Liver (tissue), 9 donors: Measurements from ENCODE around the gene RD3L. TPM values are rescaled to one million over a fixed set of nuclear protein-coding genes. Genes with fewer than 3 reads are reported as not detected.

Source experiments
- DNase-seq: peaks from one replicate; pipeline ENCODE4 v3.0.0-alpha.2; 2017; ENCODE audit warnings: low spot score
- H3K27ac ChIP-seq, 2 donors: one replicate each; pipeline ENCODE4 v1.7.0; 2013; ENCODE audit warnings: inconsistent platforms in 2 of 2, low read length in 2 of 2, control low read depth in 1 of 2, low read depth in 1 of 2, mild to moderate bottlenecking in 1 of 2
- H3K27me3 ChIP-seq, 4 donors: one replicate each; pipeline versions ENCODE4 v1.6.1 to v1.7.0; 2013; ENCODE audit warnings: low read length in 3 of 4, inconsistent platforms in 1 of 4, mild to moderate bottlenecking in 1 of 4, moderate library complexity in 1 of 4; ENCODE audit not compliant: control insufficient read depth in 4 of 4, insufficient read depth in 4 of 4
- H3K36me3 ChIP-seq, 4 donors: one replicate each; pipeline versions ENCODE4 v1.6.1 to v1.7.0; 2013; ENCODE audit warnings: low read length in 3 of 4, mild to moderate bottlenecking in 3 of 4, low read depth in 1 of 4, moderate library complexity in 1 of 4; ENCODE audit not compliant: control insufficient read depth in 4 of 4, insufficient read depth in 3 of 4
- H3K4me1 ChIP-seq, 4 donors: one replicate each; pipeline versions ENCODE4 v1.6.1 to v1.7.0; 2013; ENCODE audit warnings: low read length in 3 of 4, mild to moderate bottlenecking in 3 of 4, moderate library complexity in 1 of 4; ENCODE audit not compliant: control insufficient read depth in 4 of 4, insufficient read depth in 4 of 4
- H3K4me3 ChIP-seq, 3 donors: one replicate each; pipeline versions ENCODE4 v1.6.1 to v1.7.0; 2013; ENCODE audit warnings: low read length in 3 of 3, control low read depth in 1 of 3, low read depth in 1 of 3, mild to moderate bottlenecking in 1 of 3
- H3K9ac ChIP-seq, 2 donors: one replicate each; pipeline ENCODE4 v1.7.0; 2013; ENCODE audit warnings: low read length in 2 of 2, mild to moderate bottlenecking in 2 of 2, moderate library complexity in 2 of 2, control low read depth in 1 of 2, low read depth in 1 of 2
- H3K9me3 ChIP-seq, 4 donors: one replicate each; pipeline versions ENCODE4 v1.6.1 to v1.7.0; 2013; ENCODE audit warnings: low read length in 3 of 4; ENCODE audit not compliant: control insufficient read depth in 4 of 4
- EGR1 ChIP-seq, 2 donors: IDR thresholded peaks; 2 replicates each; pipeline ENCODE4 v1.6.1; 2016 to 2018; ENCODE audit warnings: antibody characterized with exemption in 2 of 2, low read depth in 2 of 2
- FOXA1 ChIP-seq: IDR thresholded peaks from 2 replicates; pipeline ENCODE4 v1.6.1; 2016; ENCODE audit warnings: antibody characterized with exemption
- FOXA2 ChIP-seq: IDR thresholded peaks from 2 replicates; pipeline ENCODE4 v1.6.1; 2016; ENCODE audit warnings: antibody characterized with exemption
- GABPA ChIP-seq, 2 donors: IDR thresholded peaks in 1 of 2; conservative IDR thresholded peaks in 1 of 2; 2 replicates each; pipeline ENCODE4 v1.6.1; 2016; ENCODE audit warnings: antibody characterized with exemption in 2 of 2, mild to moderate bottlenecking in 1 of 2, moderate library complexity in 1 of 2
- HNF4A ChIP-seq, 2 donors: conservative IDR thresholded peaks; 2 replicates each; pipeline ENCODE4 v1.6.1; 2016; ENCODE audit warnings: antibody characterized with exemption in 2 of 2, mild to moderate bottlenecking in 2 of 2
- HNF4G ChIP-seq: IDR thresholded peaks from 2 replicates; pipeline ENCODE4 v1.6.1; 2016; ENCODE audit warnings: antibody characterized with exemption
- NR2F2 ChIP-seq: IDR thresholded peaks from 2 replicates; pipeline ENCODE4 v1.6.1; 2016; ENCODE audit warnings: antibody characterized with exemption
- REST ChIP-seq: IDR thresholded peaks from 2 replicates; pipeline ENCODE4 v1.6.1; 2016; ENCODE audit warnings: antibody characterized with exemption, mild to moderate bottlenecking
- SP1 ChIP-seq: IDR thresholded peaks from 2 replicates; pipeline ENCODE4 v1.6.1; 2018; ENCODE audit warnings: antibody characterized with exemption, mild to moderate bottlenecking
- TAF1 ChIP-seq: conservative IDR thresholded peaks from 2 replicates; pipeline ENCODE4 v1.6.1; 2016; ENCODE audit warnings: antibody characterized with exemption, mild to moderate bottlenecking
- YY1 ChIP-seq: IDR thresholded peaks from 2 replicates; pipeline ENCODE4 v1.6.1; 2016; ENCODE audit warnings: antibody characterized with exemption, mild to moderate bottlenecking
- ZBTB33 ChIP-seq: IDR thresholded peaks from 2 replicates; pipeline ENCODE4 v1.6.1; 2016; ENCODE audit warnings: antibody characterized with exemption
- WGBS: extraction: QIAGEN DNeasy Blood & Tissue Kit; methylation state at CpG from one replicate; pipeline ENCODE4 v1.1.7; 2013; 5-methylcytosine and 5-hydroxymethylcytosine counted together
- polyA plus RNA-seq, 2 donors: library from polyadenylated mRNA; stranded (reverse) in 1 of 2; unstranded in 1 of 2; fragments of 200-250 nt in 1 of 2; fragments of >200 nt in 1 of 2; fragmentation: Nextera tagmentation in 1 of 2; extraction: Ambion mirVana in 1 of 2; gene quantifications; one replicate each; pipeline versions ENCODE4 v1.2.1 to v1.2.3, GENCODE V29; 2013 to 2015
- total RNA-seq, 2 donors: library from RNA; depleted of rRNA; stranded (reverse); fragments of >200 nt; gene quantifications; one replicate each; pipeline ENCODE4 v1.2.3, GENCODE V29; 2014
- donor health status: healthy.
- donor health status: healthy.
- donor health status: healthy.
- donor health status: healthy.
- donor health status: healthy.

Gene RD3L
- total and polyA plus RNA-seq, 4 donors = 0.09 to 0.64 (median 0.19) TPM

DNA sequence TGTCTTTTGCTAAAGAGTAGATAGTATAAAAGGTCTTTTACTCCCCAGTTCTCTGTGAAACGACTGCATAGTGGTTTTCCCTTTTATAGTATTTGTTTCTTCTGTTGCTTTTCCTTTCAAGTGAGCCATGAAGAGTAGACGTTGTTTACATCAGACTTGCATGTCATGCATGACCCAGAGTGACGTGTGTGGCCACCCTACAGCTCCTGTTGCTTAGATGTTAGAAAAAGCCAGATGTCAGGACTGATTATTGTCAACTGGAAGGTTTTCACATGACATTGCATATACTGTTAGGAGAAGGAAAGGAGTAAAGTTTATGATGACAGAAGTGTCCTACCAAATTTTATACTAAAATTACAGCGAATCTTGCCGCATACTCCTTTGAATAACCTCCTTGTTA is 1.3 kb upstream of the RD3L start:
- no peak overlapping the region for H3K4me3 ChIP-seq
- no peak for DNase-seq
- H3K9me3 ChIP-seq = no peaks in the 10 kb centered on the region
- WGBS = 68% methylated on average over 5 of the region's 5 CpGs
- H3K36me3 ChIP-seq = no peaks in the 10 kb centered on the region
- no peaks in the 10 kb centered on the region for H3K4me1 ChIP-seq
- H3K27me3 ChIP-seq = peaks cover 0 to 13% (median 2%) of the 10 kb centered on the region in 4 donors
- H3K27ac ChIP-seq = no peak overlapping the region
- no peak for TF ChIP-seq REST
- no peak overlapping the region for H3K9ac ChIP-seq

GRCh38 chr14:103941462-103941861 is 867 bp downstream of the RD3L start:
- TF ChIP-seq YY1 = no peak
- Histone ChIP-seq H3K27ac (no peak overlapping the region), H3K27me3 (peaks cover 0 to 13% (median 2%) of the 10 kb centered on the region in 4 donors), H3K9me3 (no peaks in the 10 kb centered on the region), H3K9ac (no peak overlapping the region), H3K4me3 (no peak overlapping the region), H3K4me1 (no peaks in the 10 kb centered on the region), H3K36me3 (no peaks in the 10 kb centered on the region)
- WGBS = 69% methylated on average over 7 of the region's 7 CpGs
- no peak for DNase-seq

DNA sequence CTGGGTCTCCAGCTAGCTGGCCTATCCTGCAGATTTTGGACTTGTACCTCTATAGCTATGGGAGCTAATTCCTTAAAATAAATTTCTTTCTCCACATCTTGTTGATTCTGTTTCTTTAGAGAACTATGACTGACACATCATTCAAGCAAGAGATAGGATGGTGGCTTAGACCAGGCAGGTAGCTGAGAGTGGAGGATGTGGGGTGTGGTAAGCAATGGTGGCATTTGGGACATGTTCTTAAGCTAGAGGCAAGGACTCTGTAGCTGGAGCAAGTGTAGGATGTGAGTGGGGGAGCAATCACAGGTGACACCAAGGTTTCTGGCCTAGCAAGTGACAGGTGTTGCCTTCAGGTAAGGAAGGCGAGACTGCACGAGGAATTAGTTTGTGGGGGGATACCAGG is 7.2 kb downstream of the RD3L start:
- no peak for DNase-seq
- Histone ChIP-seq H3K9ac (no peak overlapping the region), H3K4me3 (no peak overlapping the region), H3K27ac (no peak overlapping the region), H3K4me1 (no peaks in the 10 kb centered on the region), H3K9me3 (no peaks in the 10 kb centered on the region), H3K27me3 (peaks cover 0 to 2% (median 0%) of the 10 kb centered on the region in 4 donors), H3K36me3 (no peaks in the 10 kb centered on the region)
- 83% methylated on average over 2 of the region's 2 CpGs for WGBS
- TF ChIP-seq GABPA (IDR thresholded peaks at IDR 0.05 in 1 of 2, conservative IDR thresholded peaks at IDR 0.05 in 1 of 2) = no peak
- TF ChIP-seq NR2F2 = no peak
- no peak for TF ChIP-seq REST
- TF ChIP-seq HNF4G = no peak
- no peak for TF ChIP-seq SP1
- no peak for TF ChIP-seq HNF4A (conservative IDR thresholded peaks at IDR 0.05)
- no peak for TF ChIP-seq FOXA2
- no peak for TF ChIP-seq FOXA1
- no peak for TF ChIP-seq EGR1 (IDR thresholded peaks at IDR 0.05; ENCODE audit: low read depth in 2 of 2)
- no peak for TF ChIP-seq ZBTB33
- no peak for TF ChIP-seq TAF1
